Body of pancreas (tissue), 4 donors: Measurements from ENCODE around the gene SYNRG.

Experiments
- CTCF ChIP-seq, 7 experiments: fragments of 450-650 bp in 4 of 7; fragments of 200-600 bp in 3 of 7; sonication (generic) in 3 of 7; IDR thresholded peaks; one replicate each; pipeline ENCODE4 v1.5.1; 2016 to 2019; ENCODE audit warnings: antibody characterized with exemption in 7 of 7
- POLR2A ChIP-seq, 3 donors: fragments of 450-650 bp; IDR thresholded peaks; one replicate each; pipeline ENCODE4 v1.6.1; 2016; ENCODE audit warnings: antibody characterized with exemption in 3 of 3, mild to moderate bottlenecking in 2 of 3

GRCh38 chr17:37519251-37519985, 89.8 kb downstream of the SYNRG start:
- TF ChIP-seq POLR2A (IDR thresholded peaks at IDR 0.05) (no peak), CTCF (IDR thresholded peaks at IDR 0.05) (no peak)
